CD4-positive, alpha-beta T cell treated with Interleukin-21 for 1 hour (primary cell): ENCODE data around the gene TTLL10.
A peak's percentile ranks its signal among the peaks of the same experiment; 100 is the strongest.

Experiments
- DNase-seq: peaks from one replicate; pipeline ENCODE4 v3.0.0-alpha.2; 2020

TTLL10 gene

DNA sequence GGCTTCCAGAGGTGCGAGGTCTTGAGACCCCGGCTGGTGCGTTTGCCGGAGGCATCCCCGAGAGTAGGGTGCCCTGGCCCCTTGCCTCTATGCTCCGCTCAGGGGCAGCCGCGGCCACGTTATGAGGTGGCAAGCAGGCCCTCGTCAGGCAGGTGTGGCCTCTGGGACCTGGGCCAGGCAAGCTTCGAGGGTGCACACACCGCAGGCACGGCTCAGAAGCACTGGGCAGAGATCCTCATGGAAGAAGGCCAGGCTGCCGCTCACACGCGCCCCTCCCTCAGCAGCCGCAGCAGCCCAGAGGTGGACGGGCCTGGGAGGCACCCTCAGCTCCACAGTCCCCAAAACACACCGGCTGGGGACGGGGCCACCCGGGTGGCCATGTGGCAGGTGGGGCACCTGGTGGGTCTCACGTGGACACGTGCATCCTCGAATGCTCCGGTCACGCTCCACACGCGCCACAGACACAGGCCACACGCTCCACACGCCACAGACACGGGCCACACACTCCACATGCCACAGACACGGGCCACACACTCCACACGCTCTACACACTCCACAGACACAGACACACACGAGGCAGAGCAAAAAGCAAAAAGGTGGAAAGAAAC is 51.7 kb downstream of the TTLL10 start:
- no peak for DNase-seq

DNA sequence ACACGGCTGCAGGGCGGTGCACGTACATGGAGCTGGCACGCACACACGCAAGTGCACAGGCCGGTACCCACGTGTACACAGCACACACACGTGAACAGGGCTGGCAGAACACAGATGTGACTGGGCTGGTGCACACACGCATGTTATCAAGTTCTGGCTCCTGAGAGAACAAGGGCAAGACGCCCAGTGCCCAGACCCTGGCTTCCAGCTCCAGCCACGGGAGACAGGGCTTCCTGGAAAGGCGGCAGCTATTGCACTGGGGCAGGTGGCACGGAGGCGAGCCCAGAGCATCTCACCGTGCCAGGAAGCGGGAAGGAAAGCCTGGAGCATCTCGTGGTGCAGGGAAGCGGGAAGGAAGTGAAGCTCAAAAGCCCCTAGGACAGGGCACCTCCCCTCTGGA is 52.2 kb downstream of the TTLL10 start:
- no peak for DNase-seq

DNA sequence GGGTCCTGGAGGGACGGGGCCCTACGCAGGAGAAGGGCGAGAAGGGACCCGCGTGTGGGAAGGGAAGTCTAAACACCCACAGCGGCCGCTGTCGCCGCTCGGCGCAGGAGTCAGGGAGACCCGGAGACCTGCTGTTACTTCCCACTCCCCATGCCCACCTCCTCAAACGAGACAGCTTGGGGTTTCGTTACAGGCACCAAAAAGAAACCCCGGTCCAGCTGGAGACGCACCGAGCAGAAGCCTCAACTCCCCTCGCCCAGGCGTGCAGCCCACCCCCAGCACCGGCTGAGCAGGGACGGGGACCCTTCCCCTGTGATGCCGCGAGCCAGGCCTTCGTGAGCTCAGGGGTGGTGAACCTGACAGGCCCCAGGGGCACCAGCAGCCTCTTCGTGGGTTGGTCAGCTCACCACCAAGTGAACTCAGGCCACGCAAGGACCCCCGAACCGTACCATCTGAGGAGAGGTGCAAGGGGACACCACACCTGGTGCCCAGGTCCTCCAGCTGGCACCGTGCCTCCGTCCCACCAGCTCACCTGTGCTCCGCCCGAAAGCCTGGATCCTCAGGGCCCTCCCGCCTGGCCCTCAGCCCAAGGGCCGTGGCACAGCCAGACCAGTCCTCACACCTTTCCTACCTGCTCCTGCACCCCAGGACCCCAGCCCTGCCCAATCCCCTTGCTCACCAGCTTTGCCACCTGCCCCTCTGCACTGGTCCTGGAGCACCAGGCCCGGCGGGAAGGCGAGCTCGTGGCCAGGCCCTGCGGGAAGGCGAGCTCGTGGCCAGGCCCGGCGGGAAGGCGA is 53.1 kb downstream of the TTLL10 start:
- DNase-seq: no peak

DNA sequence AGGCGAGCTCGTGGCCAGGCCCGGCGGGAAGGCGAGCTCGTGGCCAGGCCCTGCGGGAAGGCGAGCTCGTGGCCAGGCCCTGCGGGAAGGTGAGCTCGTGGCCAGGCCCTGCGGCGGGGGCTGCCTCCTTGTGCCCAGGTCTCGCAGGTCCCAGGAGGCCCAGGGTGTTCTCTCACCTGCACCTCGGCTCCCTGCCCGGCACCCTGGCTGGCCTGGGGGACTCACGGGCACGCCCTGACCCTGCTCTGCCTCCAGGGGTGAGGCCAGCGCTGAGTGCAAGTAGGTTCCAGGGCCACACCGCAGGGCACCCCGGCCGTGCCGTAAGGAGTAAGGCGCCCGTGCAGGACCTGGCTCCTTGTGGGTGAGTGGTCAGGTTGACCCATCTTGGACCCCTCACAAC is 53.7 kb downstream of the TTLL10 start:
- no peak for DNase-seq

DNA sequence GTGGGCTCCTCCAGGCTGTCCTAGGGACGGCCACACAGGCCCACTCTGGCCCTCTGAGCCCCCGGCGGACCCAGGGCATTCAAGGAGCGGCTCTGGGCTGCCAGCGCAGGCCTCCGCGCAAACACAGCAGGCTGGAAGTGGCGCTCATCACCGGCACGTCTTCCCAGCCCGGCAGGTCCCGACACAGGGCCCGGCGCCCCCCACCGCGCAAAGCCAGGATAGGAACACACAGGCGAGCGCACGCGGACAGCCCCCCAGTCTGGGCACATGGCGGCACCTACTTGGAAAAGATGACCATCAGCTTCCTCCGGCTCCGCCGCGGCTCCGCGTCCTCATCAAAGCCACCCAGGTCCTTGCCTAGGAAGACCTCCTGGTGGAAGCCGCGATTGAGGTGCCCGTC is 54.5 kb downstream of the TTLL10 start:
- no peak for DNase-seq

DNA sequence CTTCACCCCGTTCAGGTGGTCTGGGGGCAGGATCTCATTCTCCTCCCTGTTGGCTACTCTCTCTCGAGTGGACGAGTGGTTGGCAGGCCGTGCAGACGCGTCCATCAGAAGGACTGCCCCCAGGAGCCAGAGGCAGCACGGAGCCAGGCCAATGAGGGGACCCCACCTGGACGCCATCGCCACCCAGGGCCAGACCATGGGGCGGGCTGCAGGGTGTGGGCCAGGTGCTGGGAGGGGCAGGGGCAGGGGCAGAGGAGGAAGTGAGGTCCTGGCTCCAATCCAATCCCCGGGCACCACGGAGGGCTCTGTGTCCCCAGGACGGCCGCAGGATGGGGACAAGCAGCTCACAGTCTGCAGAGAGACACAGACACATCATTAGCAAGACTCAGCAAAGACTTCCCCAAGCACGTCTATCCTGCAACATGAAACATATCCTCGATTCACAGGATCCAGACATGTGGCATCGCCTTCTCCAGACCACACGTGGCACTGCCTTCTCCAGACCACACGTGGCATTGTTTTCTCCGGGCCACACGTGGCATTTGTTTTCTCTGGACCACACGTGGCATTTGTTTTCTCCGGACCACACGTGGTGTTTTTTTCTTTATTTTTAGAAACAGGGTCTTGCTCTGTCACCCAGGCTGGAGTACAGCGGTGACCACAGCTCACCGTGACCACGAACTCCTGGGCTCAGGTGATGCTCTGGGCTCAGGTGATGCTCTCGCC is 55.1 kb downstream of the TTLL10 start:
- no peak for DNase-seq

DNA sequence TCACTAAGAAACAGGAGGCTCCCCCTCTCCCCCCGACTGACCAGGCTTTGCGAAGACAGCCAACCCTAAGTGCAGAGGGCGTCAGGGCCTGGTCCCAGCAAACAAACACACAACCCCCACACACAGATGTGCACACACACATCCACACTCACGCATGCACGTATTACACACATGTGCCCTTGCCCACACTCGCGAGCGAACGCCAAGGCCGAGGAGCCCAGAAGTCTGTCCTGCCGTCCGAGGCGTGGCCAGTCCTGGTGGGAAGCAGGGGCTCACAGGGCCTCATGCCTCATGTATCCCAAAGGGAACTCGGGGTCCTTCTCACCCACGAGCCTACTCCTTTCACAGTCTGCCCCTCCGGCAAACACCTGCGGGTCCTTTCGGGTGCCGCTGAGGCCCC is 56.1 kb downstream of the TTLL10 start:
- DNase-seq: no peak

DNA sequence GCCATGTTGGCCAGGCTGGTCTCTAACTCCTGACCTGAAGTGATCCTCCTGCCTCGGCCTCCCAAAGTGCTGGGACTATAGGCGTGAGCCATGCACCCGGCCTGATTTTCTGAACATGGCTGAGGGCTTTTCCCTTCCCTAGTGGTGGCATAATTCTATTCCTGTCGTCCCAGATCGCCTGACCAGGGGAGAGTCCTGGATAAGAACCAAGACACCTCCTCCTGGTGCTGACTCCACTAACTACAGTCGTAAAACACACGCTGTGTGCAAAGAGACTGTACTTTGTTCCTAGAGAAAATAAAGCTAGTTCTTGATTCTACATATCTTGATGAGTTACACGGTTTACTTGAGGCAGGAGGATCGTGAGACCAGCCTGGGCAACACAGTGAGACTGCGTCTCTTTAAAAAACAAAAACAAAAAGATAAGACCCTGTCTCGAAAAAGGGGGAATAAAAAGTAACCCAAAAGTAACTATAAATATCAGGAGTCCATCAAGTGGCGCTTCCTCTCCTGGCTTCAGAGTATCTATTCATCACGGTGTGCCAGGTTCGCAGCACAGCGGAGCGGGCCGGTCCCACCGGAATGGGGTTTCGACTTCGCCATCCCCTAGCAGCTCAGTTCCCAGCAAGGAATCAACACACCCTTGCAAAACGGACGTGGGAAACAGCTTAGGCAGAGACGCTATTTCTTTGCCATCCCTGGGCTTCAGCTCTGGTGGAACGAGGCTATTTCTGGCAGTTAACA is 57.1 kb downstream of the TTLL10 start:
- DNase-seq: no peak

DNA sequence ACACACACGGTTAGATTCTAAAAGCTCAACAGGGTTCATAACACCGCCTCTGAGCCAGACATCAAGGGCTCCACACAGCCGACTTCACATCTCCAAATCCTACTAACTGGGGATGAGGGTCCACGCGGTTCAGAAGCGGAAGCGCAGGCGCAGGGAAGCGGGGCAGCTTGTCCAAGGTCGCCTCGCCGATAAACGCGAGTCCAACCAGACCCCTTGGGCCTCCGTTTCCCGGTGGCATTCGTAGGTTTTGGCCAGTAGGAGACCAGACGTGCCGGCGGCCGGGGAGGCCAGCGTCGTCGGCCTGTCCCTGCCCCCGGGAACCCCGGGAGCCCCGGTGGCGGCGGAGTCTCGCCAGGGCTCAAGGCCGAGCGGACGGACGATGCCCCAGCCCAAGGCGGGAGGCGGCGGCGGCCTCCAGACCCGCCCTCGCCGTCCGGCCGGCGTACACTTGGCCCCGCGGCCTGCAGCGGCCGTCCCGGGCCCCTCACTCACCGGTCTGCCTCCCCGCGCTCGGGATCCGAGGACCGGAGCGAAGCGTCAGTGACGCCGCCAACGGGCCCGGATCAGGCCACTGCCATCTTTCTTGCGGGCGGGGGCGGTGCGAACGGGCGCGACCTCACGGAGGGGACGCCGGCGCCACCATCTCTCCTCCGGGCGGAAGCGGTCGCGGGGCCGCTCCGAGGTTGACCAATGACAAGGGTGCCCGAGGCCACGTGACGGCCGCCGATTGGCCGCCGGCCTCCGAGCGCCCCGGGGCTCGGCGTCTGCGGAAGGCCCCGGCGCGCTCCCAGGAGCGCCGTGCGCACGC is 57.9 kb downstream of the TTLL10 start, which contains the start of gene SDF4:
Gene SDF4, minus strand, starts transcription at position 602 of the 808 bp plus-strand sequence. CDS start 3,229 bp downstream, outside the sequence.
- DNase-seq: peak; percentile 97

DNA sequence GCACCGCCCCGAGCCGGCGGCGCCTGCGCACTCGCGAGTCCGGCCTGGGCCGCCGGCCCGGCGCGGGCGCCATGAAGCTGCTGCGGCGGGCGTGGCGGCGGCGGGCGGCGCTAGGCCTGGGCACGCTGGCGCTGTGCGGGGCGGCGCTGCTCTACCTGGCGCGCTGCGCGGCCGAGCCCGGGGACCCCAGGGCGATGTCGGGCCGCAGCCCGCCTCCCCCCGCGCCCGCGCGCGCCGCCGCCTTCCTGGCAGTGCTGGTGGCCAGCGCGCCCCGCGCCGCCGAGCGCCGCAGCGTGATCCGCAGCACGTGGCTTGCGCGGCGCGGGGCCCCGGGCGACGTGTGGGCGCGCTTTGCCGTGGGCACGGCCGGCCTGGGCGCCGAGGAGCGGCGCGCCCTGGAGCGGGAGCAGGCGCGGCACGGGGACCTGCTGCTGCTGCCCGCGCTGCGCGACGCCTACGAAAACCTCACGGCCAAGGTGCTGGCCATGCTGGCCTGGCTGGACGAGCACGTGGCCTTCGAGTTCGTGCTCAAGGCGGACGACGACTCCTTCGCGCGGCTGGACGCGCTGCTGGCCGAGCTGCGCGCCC is 58.6 kb downstream of the TTLL10 start, which contains the start of gene B3GALT6:
Gene B3GALT6, plus strand, starts transcription at position 30 of the 588 bp plus-strand sequence. Its CDS starts 42 bp downstream, at position 72.
- no peak for DNase-seq

DNA sequence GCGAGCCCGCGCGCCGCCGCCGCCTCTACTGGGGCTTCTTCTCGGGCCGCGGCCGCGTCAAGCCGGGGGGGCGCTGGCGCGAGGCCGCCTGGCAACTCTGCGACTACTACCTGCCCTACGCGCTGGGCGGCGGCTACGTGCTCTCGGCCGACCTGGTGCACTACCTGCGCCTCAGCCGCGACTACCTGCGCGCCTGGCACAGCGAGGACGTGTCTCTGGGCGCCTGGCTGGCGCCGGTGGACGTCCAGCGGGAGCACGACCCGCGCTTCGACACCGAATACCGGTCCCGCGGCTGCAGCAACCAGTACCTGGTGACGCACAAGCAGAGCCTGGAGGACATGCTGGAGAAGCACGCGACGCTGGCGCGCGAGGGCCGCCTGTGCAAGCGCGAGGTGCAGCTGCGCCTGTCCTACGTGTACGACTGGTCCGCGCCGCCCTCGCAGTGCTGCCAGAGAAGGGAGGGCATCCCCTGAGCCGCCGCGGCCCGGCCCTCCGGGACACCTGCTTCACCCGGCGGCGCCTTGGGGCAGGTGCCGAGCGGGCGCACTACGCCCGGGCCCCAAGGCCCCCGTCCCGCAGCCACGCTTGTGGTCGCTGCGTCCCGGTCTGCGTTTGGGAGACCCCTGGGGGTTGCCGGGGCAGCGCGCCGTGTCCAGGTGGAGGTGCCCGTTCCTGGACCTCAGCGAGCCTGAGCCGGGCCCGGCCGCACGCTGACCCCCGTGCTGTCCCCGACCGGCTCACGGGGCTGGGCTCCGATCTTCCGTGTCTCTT is 59.3 kb downstream of the TTLL10 start:
- no peak for DNase-seq

DNA sequence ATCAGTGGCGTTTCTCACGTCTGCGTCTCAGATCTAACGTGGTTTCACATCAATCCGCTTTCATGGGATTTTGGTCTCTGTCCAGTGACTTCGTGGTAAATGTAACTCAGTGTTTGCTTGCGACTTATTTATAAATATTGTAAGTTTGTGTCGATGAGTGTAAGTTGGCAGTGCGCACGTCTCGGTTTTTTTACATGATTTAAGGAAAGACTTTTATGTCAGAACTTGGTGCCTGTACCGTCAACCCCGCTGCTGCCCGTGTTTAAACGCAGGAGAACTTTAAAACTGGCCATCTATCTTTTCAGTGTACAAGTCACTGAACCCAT is 59.9 kb downstream of the TTLL10 start:
- DNase-seq: no peak

DNA sequence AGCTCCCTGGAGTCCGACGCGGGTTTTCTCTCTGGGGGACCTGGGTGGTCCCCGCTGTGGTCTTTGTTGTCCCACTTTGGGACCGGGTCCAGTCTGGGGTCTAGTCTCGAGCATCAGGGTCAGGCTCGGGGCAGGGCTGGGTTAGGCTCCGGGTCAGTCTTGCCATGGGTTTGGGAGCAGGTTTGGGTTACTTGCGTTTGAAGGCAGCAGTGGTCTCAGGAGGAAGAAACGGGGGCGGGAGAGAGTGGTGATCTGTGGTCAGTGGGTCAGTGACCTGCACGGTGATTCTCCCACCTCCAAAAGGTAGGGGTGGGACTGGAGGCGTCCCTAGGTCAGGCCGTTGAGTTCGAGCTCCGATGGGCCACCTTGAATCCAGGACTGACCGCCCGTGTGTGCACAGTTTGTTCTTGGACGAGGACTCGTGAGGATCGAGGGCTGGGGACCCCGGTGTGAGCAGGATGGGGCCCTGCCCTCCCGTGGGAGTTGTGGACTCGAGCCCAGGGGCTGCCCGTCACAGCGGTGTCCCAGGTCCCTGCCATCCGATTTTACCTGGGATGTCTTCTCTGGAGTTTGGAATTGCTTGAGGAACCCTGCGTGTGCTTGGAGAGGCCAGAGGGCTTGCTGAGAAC is 60.6 kb downstream of the TTLL10 start:
- DNase-seq: no peak

DNA sequence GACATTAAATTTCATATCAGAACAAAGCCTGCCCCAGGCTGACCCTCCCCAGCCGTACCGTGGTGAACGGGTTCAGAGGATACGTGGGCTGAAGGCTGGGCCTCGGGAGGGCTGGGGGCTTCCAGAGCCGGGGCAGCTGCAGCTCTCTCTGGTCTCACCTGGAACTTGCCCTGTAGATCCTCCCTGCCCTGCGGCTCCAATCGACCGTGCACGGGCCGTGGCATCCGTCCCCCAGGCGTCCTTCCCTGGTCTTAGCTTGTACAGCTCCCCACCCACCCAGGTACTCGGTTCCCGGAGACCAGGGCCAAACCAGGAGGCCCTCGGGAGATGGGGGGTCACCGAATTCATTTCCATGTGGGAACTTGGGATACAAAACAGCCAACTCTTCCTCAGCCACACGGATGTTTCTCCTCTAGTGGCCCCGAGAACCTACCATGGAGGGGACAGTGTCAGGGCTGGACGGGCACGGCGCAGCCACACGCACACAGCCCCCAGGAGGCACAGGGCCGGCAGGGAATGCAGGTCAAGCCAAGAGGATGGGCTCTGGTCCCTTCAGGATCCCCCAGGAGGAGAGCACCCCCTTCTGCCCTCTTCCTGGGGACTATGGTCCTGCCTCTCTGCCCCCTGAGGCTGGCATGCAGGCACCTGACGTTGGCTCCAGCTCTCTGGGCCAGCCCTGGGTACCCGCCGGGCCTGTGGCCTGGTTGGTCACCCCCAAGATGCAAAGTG is 61.5 kb downstream of the TTLL10 start:
- no peak for DNase-seq

DNA sequence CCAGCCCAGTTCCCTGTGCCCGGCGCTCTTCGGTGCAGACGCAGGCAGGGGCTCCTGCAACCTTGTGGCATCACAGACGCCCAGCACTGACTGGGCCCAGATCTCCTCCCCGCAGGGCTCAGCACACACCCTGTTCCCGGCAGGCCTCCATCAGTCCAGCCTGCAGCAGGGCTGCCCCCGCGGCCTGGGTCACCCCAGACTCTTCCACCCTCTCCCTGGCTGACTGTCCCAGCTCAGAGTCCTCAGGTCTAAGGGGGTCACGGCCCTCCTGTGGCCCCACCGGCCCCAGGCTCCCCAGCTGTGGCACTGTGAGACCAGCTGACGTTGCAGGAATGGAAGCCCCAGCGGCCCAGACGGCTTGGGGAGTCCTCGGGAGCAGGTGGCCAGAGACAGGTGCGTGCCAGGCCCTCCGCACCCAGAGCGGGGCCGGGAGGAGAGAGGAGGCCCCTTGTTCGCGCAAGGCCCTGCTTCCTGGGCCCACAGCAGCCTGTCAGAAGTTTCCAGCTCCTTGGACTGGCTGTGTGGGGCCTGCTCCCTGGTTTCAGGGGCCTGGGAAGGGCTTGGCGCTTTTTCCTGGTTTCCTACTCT is 62.6 kb downstream of the TTLL10 start:
- no peak for DNase-seq

DNA sequence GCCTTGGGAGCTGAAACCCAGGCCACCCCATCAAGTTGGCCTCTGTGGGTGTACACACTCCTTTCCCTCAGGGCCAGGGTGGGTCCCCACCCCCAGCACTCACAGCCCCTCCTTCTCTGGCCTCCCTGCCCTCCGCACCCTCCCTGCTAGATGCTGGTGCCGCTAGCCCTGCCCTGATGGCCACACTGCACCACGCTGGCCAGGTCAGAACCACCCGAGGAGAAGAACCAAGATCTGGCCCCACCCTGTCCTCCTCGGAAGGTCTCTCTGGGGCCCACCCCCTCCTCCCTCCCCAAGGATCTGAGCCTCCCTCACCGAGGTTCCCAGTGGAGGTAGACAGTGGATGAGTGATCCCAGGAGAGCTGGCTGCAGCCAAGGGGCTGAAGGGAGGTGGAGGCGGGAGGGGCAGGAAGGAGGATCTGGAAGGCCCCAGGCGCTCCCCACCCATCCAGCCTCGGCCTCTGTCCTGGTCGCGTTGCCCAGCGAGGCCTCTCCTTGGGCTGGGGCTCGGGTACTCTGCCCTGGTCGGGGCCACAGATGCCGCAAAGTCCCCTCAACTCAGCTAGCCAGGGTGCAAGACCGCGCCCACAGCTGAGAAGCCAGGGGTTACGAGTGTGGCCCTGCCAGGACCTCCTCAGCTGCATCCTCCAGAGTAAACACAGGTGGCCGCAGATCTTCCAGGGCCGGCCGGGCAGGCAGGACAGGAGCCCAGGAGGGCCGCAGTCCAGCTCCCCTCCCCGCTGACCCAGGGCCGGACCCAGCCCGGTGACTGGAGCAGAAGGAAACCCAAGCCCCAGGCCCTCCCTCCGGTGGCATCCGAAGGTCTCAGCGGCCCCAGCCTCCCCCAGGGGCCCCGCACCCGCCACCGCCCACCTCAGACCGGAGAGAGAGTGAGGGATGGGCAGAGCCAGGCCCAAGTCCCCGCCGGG is 63.5 kb downstream of the TTLL10 start:
- no peak for DNase-seq

DNA sequence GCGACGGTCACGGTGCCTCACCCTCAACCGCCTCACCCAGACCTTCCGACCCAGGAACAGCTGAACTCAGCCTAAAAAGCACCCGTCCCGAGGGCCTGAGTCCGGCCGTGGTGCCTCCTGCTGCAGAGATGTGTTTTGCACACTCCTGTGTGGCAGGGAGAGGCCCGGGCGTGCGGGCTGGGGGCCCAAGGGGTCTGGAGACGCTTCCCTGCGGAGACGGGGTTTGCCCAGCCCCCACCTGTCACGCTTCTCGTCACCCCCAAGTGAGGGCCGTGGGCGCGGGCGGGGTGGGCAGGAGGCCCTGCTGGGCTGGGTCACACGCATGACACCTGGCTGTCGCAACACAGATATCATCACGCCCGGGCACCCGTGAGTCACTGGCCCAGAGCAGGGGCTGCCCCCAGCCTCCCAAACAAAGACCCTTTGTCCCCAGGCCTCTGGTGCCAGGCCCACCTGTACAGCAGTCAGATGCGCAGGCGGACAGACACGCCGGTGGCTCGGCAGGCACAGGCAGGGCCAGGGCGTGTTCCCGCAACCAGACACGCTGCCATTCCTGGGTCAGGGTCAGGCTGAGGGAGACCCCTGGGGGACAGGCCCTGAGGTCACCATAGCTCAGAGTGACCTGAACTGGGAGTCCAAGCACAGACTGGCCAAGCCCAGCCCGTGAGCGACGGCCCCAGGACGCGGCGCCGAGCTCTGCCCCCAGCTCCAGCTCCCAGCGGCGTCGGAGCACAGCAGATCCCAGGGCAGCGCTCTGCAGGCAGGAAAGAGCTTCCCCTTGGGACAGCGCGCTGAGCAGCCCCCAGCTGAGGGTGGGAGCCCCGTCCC is 64.4 kb downstream of the TTLL10 start:
- no peak for DNase-seq
